Gastroesophageal sphincter (tissue), 4 donors: ENCODE data around the gene TPMT. TPM values are rescaled to one million over a fixed set of nuclear protein-coding genes. Genes with fewer than 3 reads are reported as not detected.

ENCODE experiments used
- ATAC-seq: fragments of 150-250 bp; one replicate; pipeline ENCODE4 v1.9.1; 2016; ENCODE audit warnings: mild to moderate bottlenecking, moderate library complexity
- H3K27ac ChIP-seq, 4 donors: fragments of 200-600 bp; sonication (generic) in 3 of 4; 1 replicate in 3 of 4; 2 replicates in 1 of 4; pipeline ENCODE4 v1.5.1; 2016 to 2019
- H3K27me3 ChIP-seq: fragments of 200-600 bp; sonication (generic); one replicate; pipeline ENCODE4 v1.5.1; 2019
- H3K36me3 ChIP-seq, 2 donors: fragments of 200-600 bp; sonication (generic); one replicate each; pipeline ENCODE4 v1.5.1; 2019; ENCODE audit warnings: control low read depth in 1 of 2
- H3K4me1 ChIP-seq, 3 donors: fragments of 200-600 bp; sonication (generic); 1 replicate in 2 of 3; 2 replicates in 1 of 3; pipeline ENCODE4 v1.5.1; 2016 to 2019; ENCODE audit warnings: control low read depth in 2 of 3
- H3K4me3 ChIP-seq, 2 donors: fragments of 200-600 bp; sonication (generic); one replicate each; pipeline ENCODE4 v1.5.1; 2019; ENCODE audit warnings: mild to moderate bottlenecking in 1 of 2, moderate library complexity in 1 of 2
- H3K9me3 ChIP-seq, 3 donors: fragments of 200-600 bp; sonication (generic); one replicate each; pipeline ENCODE4 v1.5.1; 2017 to 2019; ENCODE audit warnings: control low read depth in 2 of 3
- CTCF ChIP-seq, 4 experiments: fragments of 200-600 bp in 2 of 4; fragments of 450-650 bp in 2 of 4; sonication (generic) in 1 of 4; IDR thresholded peaks; one replicate each; pipeline ENCODE4 v1.5.1; 2017 to 2019; ENCODE audit warnings: antibody characterized with exemption in 4 of 4, mild to moderate bottlenecking in 2 of 4, moderate library complexity in 2 of 4
- EP300 ChIP-seq: sonication (generic); formaldehyde crosslinking; IDR thresholded peaks from one replicate; pipeline ENCODE4 v1.6.1; 2017; ENCODE audit warnings: antibody characterized with exemption, mild to moderate bottlenecking
- POLR2A ChIP-seq, 2 donors: fragments of 450-650 bp; IDR thresholded peaks; one replicate each; pipeline ENCODE4 v1.6.1; 2017; ENCODE audit warnings: antibody characterized with exemption in 2 of 2, mild to moderate bottlenecking in 2 of 2, moderate library complexity in 1 of 2
- POLR2AphosphoS5 ChIP-seq: sonication (generic); formaldehyde crosslinking; IDR thresholded peaks from one replicate; pipeline ENCODE4 v1.6.1; 2017; ENCODE audit warnings: antibody characterized with exemption
- WGBS, 2 donors: methylation state at CpG; one replicate each; pipeline ENCODE4 v1.1.5; 2018; ENCODE audit warnings: low coverage in 1 of 2; 5-methylcytosine and 5-hydroxymethylcytosine counted together
- total RNA-seq, 4 donors: library from RNA; depleted of rRNA; stranded (reverse); fragments of >200 nt; gene quantifications; one replicate each; pipeline ENCODE4 v1.1.0, GENCODE V29; 2016

TPMT gene
- total RNA-seq = 1 to 10 TPM; 5.7 to 8.9 (median 7.2) TPM

GRCh38 chr6:18154507-18155149, at the start of gene TPMT:
TSS of gene TPMT (minus strand) at chr6:18155077. CDS start at chr6:18149127, 5,950 bp downstream.
- H3K27ac ChIP-seq = peak within 1 kb of the TSS; percentile 78 to 91 (median 90)
- no peaks in the 10 kb centered on the region for H3K27me3 ChIP-seq
- H3K36me3 ChIP-seq = no peaks in the 10 kb centered on the region
- peaks cover 0 to 24% (median 4%) of the 10 kb centered on the region in 3 donors for H3K4me1 ChIP-seq
- peak within 1 kb of the TSS; percentile 68 to 98 for H3K4me3 ChIP-seq
- TF ChIP-seq POLR2AphosphoS5 (peak; percentile 78), CTCF (IDR thresholded peaks at IDR 0.05) (no peak), POLR2A (IDR thresholded peaks at IDR 0.05) (peak; percentile 43 to 68)
- H3K9me3 ChIP-seq = no peaks in the 10 kb centered on the region
- ATAC-seq = no peak
- WGBS, 2 donors = 0 to 1% methylated on average over 16 to 28 of the region's 34 CpGs

GRCh38 chr6:18203786-18204185, 48.9 kb upstream of the TPMT start:
- WGBS, 2 donors = 76 to 92% methylated on average over 3 to 6 of the region's 6 CpGs
- no peak overlapping the region for H3K4me3 ChIP-seq
- no peak overlapping the region for H3K27ac ChIP-seq
- H3K27me3 ChIP-seq = no peaks in the 10 kb centered on the region
- no peaks in the 10 kb centered on the region for H3K9me3 ChIP-seq
- TF ChIP-seq EP300 = no peak
- no peak for TF ChIP-seq CTCF (IDR thresholded peaks at IDR 0.05)
- no peak for TF ChIP-seq POLR2AphosphoS5
- no peak for ATAC-seq
- peaks cover 0 to 60% of the 10 kb centered on the region in 2 donors for H3K36me3 ChIP-seq
- H3K4me1 ChIP-seq = peaks cover 0 to 4% (median 0%) of the 10 kb centered on the region in 3 donors

GRCh38 chr6:18192026-18192425, 37.1 kb upstream of the TPMT start:
- Histone ChIP-seq H3K4me3 (no peak overlapping the region), H3K27ac (no peak overlapping the region), H3K4me1 (no peaks in the 10 kb centered on the region), H3K27me3 (no peaks in the 10 kb centered on the region), H3K9me3 (no peaks in the 10 kb centered on the region), H3K36me3 (peaks cover 4 to 50% of the 10 kb centered on the region in 2 donors)
- no peak for ATAC-seq
- TF ChIP-seq POLR2AphosphoS5 (no peak), POLR2A (IDR thresholded peaks at IDR 0.05) (no peak), CTCF (IDR thresholded peaks at IDR 0.05) (no peak), EP300 (no peak)
- WGBS, 2 donors = 95 to 97% methylated on average over 3 of the region's 3 CpGs

- ATAC-seq = no peak
- no peak overlapping the region for H3K27ac ChIP-seq
- H3K4me3 ChIP-seq = no peak overlapping the region
- TF ChIP-seq POLR2AphosphoS5 (no peak), POLR2A (IDR thresholded peaks at IDR 0.05) (no peak), CTCF (IDR thresholded peaks at IDR 0.05) (no peak), EP300 (no peak)
- WGBS, 2 donors = 51 to 93% methylated on average over 2 of the region's 2 CpGs
- H3K9me3 ChIP-seq = no peaks in the 10 kb centered on the region
- H3K4me1 ChIP-seq = no peaks in the 10 kb centered on the region
- no peaks in the 10 kb centered on the region for H3K27me3 ChIP-seq
- H3K36me3 ChIP-seq = peaks cover 0 to 44% of the 10 kb centered on the region in 2 donors
These were observed 34.3 kb upstream of the TPMT start for GRCh38 chr6:18189196-18189595.

- H3K36me3 ChIP-seq = peaks cover 0 to 43% of the 10 kb centered on the region in 2 donors
These were observed 32.8 kb upstream of the TPMT start for GRCh38 chr6:18187701-18188100.

More at GRCh38 chr6:18187701-18188100, 32.8 kb upstream of the TPMT start:
- Histone ChIP-seq H3K27ac (no peak overlapping the region), H3K27me3 (no peaks in the 10 kb centered on the region), H3K9me3 (no peaks in the 10 kb centered on the region), H3K4me3 (no peak overlapping the region), H3K4me1 (no peaks in the 10 kb centered on the region)
- WGBS, 2 donors = 89 to 100% methylated on average over 1 to 4 of the region's 10 CpGs
- no peak for ATAC-seq
- TF ChIP-seq POLR2A (IDR thresholded peaks at IDR 0.05) (no peak), CTCF (IDR thresholded peaks at IDR 0.05) (no peak), EP300 (no peak), POLR2AphosphoS5 (no peak)
